GM23248 (cell line): ENCODE data around the gene PLA2G4D. TPM values are rescaled to one million over a fixed set of nuclear protein-coding genes. Genes with fewer than 3 reads are reported as not detected.
"Not testable (repeated sequence)": the region's sequence is repeated elsewhere in the genome, so short reads cannot be mapped to it uniquely, and the experiment has no call there.

ENCODE experiments used
- DNase-seq: peaks from one replicate; pipeline ENCODE4 v3.0.0-alpha.2; 2015
- H2AFZ ChIP-seq: fragments of 200-600 bp; sonication (generic); 2 replicates; pipeline ENCODE4 v1.6.1; 2016; ENCODE audit warnings: antibody characterized with exemption
- H3F3A ChIP-seq: fragments of 200-600 bp; sonication (generic); 2 replicates; pipeline ENCODE4 v1.6.1; 2016; ENCODE audit warnings: mild to moderate bottlenecking, antibody characterized with exemption, mixed run types; ENCODE audit not compliant: insufficient read depth
- H3K27ac ChIP-seq: fragments of 200-600 bp; sonication (generic); 2 replicates; pipeline ENCODE4 v1.5.1; 2016; ENCODE audit warnings: mild to moderate bottlenecking
- H3K27me3 ChIP-seq: fragments of 200-600 bp; sonication (generic); replicated peaks from 2 replicates; pipeline ENCODE4 v1.6.1; 2016; ENCODE audit warnings: mild to moderate bottlenecking; ENCODE audit not compliant: insufficient read depth
- H3K36me3 ChIP-seq: fragments of 200-600 bp; sonication (generic); 2 replicates; pipeline ENCODE4 v1.6.1; 2016; ENCODE audit warnings: low read depth, mild to moderate bottlenecking
- H3K4me1 ChIP-seq: fragments of 200-600 bp; sonication (generic); 2 replicates; pipeline ENCODE4 v1.6.1; 2016; ENCODE audit warnings: mild to moderate bottlenecking; ENCODE audit not compliant: insufficient read depth
- H3K4me2 ChIP-seq: fragments of 200-600 bp; sonication (generic); one replicate; pipeline ENCODE4 v1.6.1; 2016; ENCODE audit warnings: mild to moderate bottlenecking; ENCODE audit not compliant: unreplicated experiment
- H3K4me3 ChIP-seq: fragments of 200-600 bp; sonication (generic); 2 replicates; pipeline ENCODE4 v1.5.1; 2016; ENCODE audit warnings: mild to moderate bottlenecking
- H3K79me2 ChIP-seq: fragments of 200-600 bp; sonication (generic); 2 replicates; pipeline ENCODE4 v1.6.1; 2016; ENCODE audit warnings: mild to moderate bottlenecking; ENCODE audit not compliant: insufficient read depth
- H3K9ac ChIP-seq: fragments of 200-600 bp; sonication (generic); 2 replicates; pipeline ENCODE4 v1.6.1; 2016; ENCODE audit warnings: mild to moderate bottlenecking
- H3K9me2 ChIP-seq: fragments of 200-600 bp; sonication (generic); 2 replicates; pipeline ENCODE4 v1.6.1; 2016; ENCODE audit warnings: mixed run types, mild to moderate bottlenecking, moderate library complexity; ENCODE audit not compliant: insufficient read depth
- H3K9me3 ChIP-seq: fragments of 200-600 bp; sonication (generic); one replicate; pipeline ENCODE4 v1.6.1; 2017; ENCODE audit warnings: low read depth
- H4K20me1 ChIP-seq: fragments of 200-600 bp; sonication (generic); 2 replicates; pipeline ENCODE4 v1.6.0; 2016; ENCODE audit not compliant: insufficient read depth
- EZH2 ChIP-seq: fragments of 200-600 bp; sonication (generic); IDR thresholded peaks from 2 replicates; pipeline ENCODE4 v1.6.1; 2018; ENCODE audit warnings: antibody characterized with exemption, mild to moderate bottlenecking; ENCODE audit not compliant: insufficient read depth, poor library complexity, severe bottlenecking
- EZH2phosphoT487 ChIP-seq: fragments of 200-600 bp; sonication (generic); IDR thresholded peaks from 2 replicates; pipeline ENCODE4 v1.6.1; 2018; ENCODE audit warnings: antibody characterized with exemption, moderate library complexity, mild to moderate bottlenecking, low read depth; ENCODE audit not compliant: insufficient read depth
- WGBS, 2 experiments: methylation state at CpG; one replicate each; pipeline ENCODE4 v1.1.6; 2015 to 2017; ENCODE audit warnings: low lambda C conversion rate in 2 of 2, low coverage in 1 of 2; ENCODE audit errors: missing lambda C conversion rate in 2 of 2; 5-methylcytosine and 5-hydroxymethylcytosine counted together
- in situ Hi-C: fragments of 300-500 bp; cut with MboI; formaldehyde crosslinking; loops from 2 replicates; pipeline ENCODE4 v1.15.0; 2020
- polyA plus RNA-seq: library from polyadenylated mRNA; unstranded; fragments of >200 nt; fragmentation: Nextera tagmentation; extraction: Ambion mirVana; gene quantifications from 2 replicates; pipeline ENCODE4 v1.2.1, GENCODE V29; 2016
- total RNA-seq: library from RNA; depleted of rRNA; stranded (reverse); fragments of >200 nt; shearing (Covaris generic); gene quantifications from 2 replicates; pipeline ENCODE4 v1.2.3, GENCODE V29; 2014

The PLA2G4D gene
- total and polyA plus RNA-seq, 2 experiments from 2014 or later, result not detected

DNA sequence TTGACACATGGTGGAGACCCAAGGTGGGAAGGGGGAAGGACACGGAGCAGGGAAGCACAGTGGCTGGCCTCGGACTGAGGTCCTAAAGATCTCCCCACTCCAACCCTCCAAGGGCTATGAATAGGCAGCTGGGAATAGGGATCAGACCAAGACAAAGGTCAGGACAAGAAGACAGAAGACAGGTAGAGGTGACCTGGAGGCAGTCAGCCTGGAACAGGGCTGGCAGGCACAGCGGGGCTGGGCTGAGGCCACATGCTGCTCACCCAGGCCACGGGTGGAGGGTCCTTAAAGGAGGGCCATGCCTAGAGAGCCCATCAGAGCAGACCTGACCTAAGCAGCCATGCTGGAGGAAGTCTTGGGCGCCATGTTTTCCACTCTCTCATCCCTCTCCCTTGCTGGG lies 2.7 kb upstream of the PLA2G4D start:
- Histone ChIP-seq H3K9me3 (no peaks in the 10 kb centered on the region), H3K4me1 (peaks cover 4% of the 10 kb centered on the region), H4K20me1 (no peaks in the 10 kb centered on the region), H3K9ac (no peak overlapping the region), H3K9me2 (no peaks in the 10 kb centered on the region), H3K4me2 (no peak overlapping the region), H3F3A (no peaks in the 10 kb centered on the region), H3K27me3 (peaks cover 18% of the 10 kb centered on the region; the same call in 1 of the 2 replicates), H3K79me2 (no peaks in the 10 kb centered on the region), H3K36me3 (no peaks in the 10 kb centered on the region), H3K4me3 (no peak overlapping the region), H2AFZ (no peak overlapping the region), H3K27ac (no peak overlapping the region)
- TF ChIP-seq EZH2 (no peak), EZH2phosphoT487 (no peak)
- in situ Hi-C loops, result no loop called here
- WGBS, 2 experiments, result 47 to 56% methylated on average over 5 of the region's 5 CpGs
- no peak for DNase-seq

DNA sequence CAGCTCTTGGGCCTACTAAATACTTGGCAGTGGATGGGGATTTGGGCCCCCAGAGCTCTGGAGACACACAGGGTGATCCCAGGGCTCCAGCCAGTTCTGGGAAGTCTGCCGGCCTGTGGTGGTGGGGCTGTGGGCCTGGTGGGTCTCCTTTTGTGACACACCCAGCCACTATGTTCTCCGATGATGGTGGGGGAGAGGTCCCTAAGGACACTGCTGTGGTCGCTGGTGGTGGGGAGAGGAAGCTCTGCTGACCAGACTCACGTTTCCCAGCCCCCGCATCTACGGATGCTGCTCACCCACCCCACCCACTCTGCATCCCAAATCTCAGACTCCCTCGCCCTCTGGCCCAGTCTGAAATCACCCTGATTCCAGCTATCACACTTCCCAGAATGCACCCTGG lies 396 bp downstream of the PLA2G4D start:
- no peak overlapping the region for H3K4me3 ChIP-seq
- H4K20me1 ChIP-seq, result no peaks in the 10 kb centered on the region
- in situ Hi-C loops, result no loop called here
- no peak overlapping the region for H2AFZ ChIP-seq
- TF ChIP-seq EZH2, result no peak
- TF ChIP-seq EZH2phosphoT487, result no peak
- no peaks in the 10 kb centered on the region for H3K9me3 ChIP-seq
- no peak for DNase-seq
- H3K36me3 ChIP-seq, result no peaks in the 10 kb centered on the region
- no peaks in the 10 kb centered on the region for H3F3A ChIP-seq
- peaks cover 4% of the 10 kb centered on the region for H3K4me1 ChIP-seq
- H3K27me3 ChIP-seq, result peaks cover 36% of the 10 kb centered on the region; the same call in 1 of the 2 replicates
- no peaks in the 10 kb centered on the region for H3K79me2 ChIP-seq
- no peaks in the 10 kb centered on the region for H3K9me2 ChIP-seq
- H3K9ac ChIP-seq, result no peak overlapping the region
- WGBS, 2 experiments, result 64 to 68% methylated on average over 3 to 7 of the region's 7 CpGs
- no peak overlapping the region for H3K27ac ChIP-seq
- H3K4me2 ChIP-seq, result no peak overlapping the region

DNA sequence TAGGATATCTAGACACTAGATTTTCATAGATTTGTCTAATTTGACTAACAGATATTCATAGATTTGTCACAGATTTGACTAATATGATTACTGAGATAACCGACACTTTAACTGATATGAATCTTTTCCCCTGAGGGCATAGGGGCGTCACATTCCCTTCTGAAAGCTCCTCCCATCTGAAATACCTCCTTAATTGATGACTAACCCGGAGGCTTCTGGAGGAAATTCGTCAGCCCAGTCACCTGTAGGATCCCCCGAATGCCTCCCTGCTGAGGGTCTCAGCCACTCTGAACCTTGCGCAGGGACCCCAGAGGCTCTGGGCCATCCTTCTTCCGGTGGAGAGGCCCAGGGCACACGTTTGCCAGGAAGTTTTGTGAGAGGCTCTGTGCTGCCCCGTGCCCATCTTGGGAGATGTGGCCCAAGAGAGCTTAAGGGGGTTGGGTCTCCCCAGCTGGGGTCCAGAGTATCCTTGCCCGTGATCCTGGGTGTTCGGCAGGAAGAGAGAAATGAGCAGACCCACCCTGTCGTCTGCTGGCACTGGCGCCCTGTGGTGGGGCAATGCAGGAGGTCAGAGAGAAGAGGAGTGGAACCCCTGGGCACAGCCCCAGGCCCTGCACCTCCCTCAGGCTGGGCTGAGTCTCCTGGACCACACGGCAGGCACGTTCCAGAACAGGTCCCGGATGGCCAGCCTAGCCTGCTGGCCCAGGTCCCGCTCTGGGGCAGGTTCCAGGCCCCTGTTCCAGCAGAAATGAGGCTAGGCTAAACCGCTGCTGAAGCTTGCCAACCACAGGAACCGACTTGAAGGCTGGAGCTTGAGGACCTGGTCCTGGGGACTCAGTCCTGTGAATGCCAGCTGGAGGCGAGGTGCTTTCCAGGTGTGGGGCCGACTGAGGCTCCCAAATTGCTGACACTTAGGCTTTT lies 1.7 kb downstream of the PLA2G4D start:
- Histone ChIP-seq H3F3A (no peaks in the 10 kb centered on the region), H3K9me3 (no peaks in the 10 kb centered on the region), H3K4me2 (no peak overlapping the region), H3K4me1 (peaks cover 4% of the 10 kb centered on the region), H3K27me3 (peaks cover 42% of the 10 kb centered on the region; the same call in 1 of the 2 replicates), H3K4me3 (no peak overlapping the region), H2AFZ (no peak overlapping the region), H3K9ac (no peak overlapping the region), H3K36me3 (no peaks in the 10 kb centered on the region), H3K27ac (no peak overlapping the region), H3K9me2 (no peaks in the 10 kb centered on the region), H4K20me1 (no peaks in the 10 kb centered on the region), H3K79me2 (no peaks in the 10 kb centered on the region)
- TF ChIP-seq EZH2 (no peak), EZH2phosphoT487 (no peak)
- peak; percentile 42 for DNase-seq
- 54 to 55% methylated on average over 21 of the region's 21 CpGs for WGBS, 2 experiments
- in situ Hi-C loops, result no loop called here

- H3K9me2 ChIP-seq, H3K4me1 ChIP-seq, H3K9me3 ChIP-seq, H2AFZ ChIP-seq, H3K27ac ChIP-seq, H3K9ac ChIP-seq, H3K79me2 ChIP-seq, in situ Hi-C loops, H3K4me3 ChIP-seq, H3K4me2 ChIP-seq, H3K36me3 ChIP-seq, H3F3A ChIP-seq, H4K20me1 ChIP-seq, DNase-seq: not testable (repeated sequence)
- H3K27me3 ChIP-seq, result peaks cover 39% of the 10 kb centered on the region; the same call in 1 of the 2 replicates
- WGBS, 2 experiments, result 66 to 69% methylated on average over 14 of the region's 14 CpGs
Measured at GRCh38 chr15:42091753-42092397, 2.5 kb downstream of the PLA2G4D start.
